Bronchial smooth muscle cell (primary cell): ENCODE measurements around the gene SH3TC2. TPM values are rescaled to one million over a fixed set of nuclear protein-coding genes. Genes with fewer than 3 reads are reported as not detected.

Source experiments
- total RNA-seq: library from RNA; depleted of rRNA; stranded (reverse); fragments of >200 nt; gene quantifications from 2 replicates; pipeline ENCODE4 v1.2.1, GENCODE V29; 2014

SH3TC2 gene
- 0.34 and 3.6 TPM in 2 replicates for total RNA-seq

GRCh38 chr5:149063017-149063687, at the start of gene SH3TC2:
TSS of gene SH3TC2 (minus strand) at chr5:149063062. CDS start at chr5:149063022, 40 bp downstream.

Other genes starting within 250 kb of the SH3TC2 start
- under 0.01 and 0.32 TPM in 2 replicates for gene ADRB2, start 236.5 kb downstream of the SH3TC2 start, total RNA-seq
- 23.6 and 24.9 TPM in 2 replicates for gene ABLIM3, start 78.4 kb upstream of the SH3TC2 start, total RNA-seq
- 1.3 and 1.9 TPM in 2 replicates for gene AFAP1L1, start 208.8 kb upstream of the SH3TC2 start, total RNA-seq